ENCODE data around the gene CUEDC1.

Gene CUEDC1

DNA sequence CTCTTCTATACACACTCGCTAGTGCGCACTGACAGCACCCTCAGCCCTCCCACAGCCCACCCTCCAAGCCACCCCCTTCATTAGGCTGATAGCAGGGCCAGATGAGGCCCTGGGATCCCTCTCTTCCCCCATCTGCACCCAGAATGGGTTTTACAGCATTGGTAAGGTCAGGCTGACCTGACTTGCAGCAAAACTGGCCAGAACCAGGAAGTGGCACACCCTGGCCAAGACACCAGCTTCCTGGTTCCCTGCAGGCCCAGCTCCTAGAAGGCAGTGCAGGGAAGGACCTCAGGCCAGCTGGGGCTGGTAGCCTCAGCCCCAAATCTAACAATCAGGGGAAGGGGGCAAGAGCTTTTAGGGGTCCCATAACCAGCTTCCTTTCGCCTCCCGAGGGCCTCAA is 55.4 kb downstream of the CUEDC1 start:
- Histone ChIP-seq H3K4me3 (ENCODE audit: low read depth in 1 of 2, low read length in 1 of 2) (peak overlapping the region; percentile 20 to 39), H3K9me3 (no peaks in the 10 kb centered on the region), H3K27me3 (no peaks in the 10 kb centered on the region), H3K4me1 (ENCODE audit: control insufficient read depth in 1 of 2, insufficient read depth in 1 of 2, low read depth in 1 of 2, low read length in 1 of 2) (peaks cover 97 to 100% of the 10 kb centered on the region in 2 experiments), H3K36me3 (peaks cover 5% of the 10 kb centered on the region), H3K27ac (peak overlapping the region; percentile 95)
- TF ChIP-seq, protein P1, sequence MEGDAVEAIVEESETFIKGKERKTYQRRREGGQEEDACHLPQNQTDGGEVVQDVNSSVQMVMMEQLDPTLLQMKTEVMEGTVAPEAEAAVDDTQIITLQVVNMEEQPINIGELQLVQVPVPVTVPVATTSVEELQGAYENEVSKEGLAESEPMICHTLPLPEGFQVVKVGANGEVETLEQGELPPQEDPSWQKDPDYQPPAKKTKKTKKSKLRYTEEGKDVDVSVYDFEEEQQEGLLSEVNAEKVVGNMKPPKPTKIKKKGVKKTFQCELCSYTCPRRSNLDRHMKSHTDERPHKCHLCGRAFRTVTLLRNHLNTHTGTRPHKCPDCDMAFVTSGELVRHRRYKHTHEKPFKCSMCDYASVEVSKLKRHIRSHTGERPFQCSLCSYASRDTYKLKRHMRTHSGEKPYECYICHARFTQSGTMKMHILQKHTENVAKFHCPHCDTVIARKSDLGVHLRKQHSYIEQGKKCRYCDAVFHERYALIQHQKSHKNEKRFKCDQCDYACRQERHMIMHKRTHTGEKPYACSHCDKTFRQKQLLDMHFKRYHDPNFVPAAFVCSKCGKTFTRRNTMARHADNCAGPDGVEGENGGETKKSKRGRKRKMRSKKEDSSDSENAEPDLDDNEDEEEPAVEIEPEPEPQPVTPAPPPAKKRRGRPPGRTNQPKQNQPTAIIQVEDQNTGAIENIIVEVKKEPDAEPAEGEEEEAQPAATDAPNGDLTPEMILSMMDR (IDR thresholded peaks at IDR 0.05) = peak; percentile 14

DNA sequence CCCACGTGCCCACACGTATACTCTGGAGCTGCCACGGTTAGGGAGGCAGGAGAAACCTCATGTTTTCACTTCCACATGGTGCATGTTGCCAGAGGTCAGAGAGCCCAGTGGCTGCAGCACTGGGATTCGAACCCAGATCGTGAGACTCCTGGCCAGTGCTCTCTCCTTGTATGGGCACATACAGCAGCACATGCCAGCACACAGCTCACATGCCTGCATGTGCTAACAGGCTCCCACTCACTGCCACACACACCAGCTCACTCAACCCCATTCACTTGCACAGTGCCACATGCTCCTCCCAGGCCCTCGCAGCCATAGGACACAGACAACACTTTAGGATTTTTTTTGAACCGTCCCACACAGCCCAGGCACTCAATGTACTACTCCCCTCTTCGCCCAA is 55.8 kb downstream of the CUEDC1 start:
- Histone ChIP-seq H3K36me3 (peaks cover 5% of the 10 kb centered on the region), H3K27ac (peak overlapping the region; percentile 95), H3K4me3 (ENCODE audit: low read depth in 1 of 2, low read length in 1 of 2) (peak overlapping the region; percentile 20 to 39), H3K9me3 (no peaks in the 10 kb centered on the region), H3K27me3 (no peaks in the 10 kb centered on the region), H3K4me1 (ENCODE audit: control insufficient read depth in 1 of 2, insufficient read depth in 1 of 2, low read depth in 1 of 2, low read length in 1 of 2) (peaks cover 97 to 100% of the 10 kb centered on the region in 2 experiments)
- TF ChIP-seq, protein P1 (IDR thresholded peaks at IDR 0.05) = no peak

DNA sequence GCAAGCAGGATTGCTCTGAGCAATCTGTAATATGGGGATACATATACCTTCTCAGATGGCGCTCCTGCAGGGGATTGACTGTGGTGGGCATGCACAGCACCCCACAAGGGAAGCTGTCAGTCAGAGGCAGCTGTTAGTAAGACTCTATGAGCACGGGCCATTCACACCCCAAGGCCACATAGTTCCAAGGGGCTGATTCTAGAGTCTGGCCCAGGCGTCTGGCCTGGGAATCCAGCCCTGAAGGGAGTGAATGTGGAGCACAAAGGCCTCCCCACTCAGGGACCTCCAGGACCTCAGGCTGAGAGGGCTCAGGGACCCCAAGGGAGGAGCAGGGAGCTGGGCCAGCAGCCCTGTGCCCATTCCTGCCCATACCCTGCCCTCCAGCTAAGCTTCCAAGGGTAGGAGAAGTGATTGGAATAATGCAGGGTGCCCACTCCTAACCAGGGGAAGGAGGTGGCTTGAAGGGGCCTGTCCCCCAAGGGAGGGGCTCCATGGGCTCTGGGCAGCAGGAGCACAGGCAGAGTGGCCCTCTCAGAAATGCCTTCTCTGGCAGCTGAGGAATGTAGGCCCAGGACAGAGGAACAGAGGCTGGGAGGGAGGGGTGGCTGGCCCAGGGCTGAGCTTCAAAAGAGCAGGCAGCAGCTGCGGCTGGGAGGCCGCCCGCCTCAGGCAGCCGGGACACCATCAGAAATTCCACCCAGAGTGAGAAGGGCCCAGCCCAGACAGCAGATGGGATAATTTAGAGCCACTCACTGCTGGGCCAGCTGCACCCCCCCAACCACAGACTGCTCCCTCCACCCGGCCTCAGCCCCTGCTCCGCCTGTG is 56.5 kb downstream of the CUEDC1 start:
- Histone ChIP-seq H3K36me3 (peaks cover 5% of the 10 kb centered on the region), H3K9me3 (no peaks in the 10 kb centered on the region), H3K4me1 (ENCODE audit: control insufficient read depth in 1 of 2, insufficient read depth in 1 of 2, low read depth in 1 of 2, low read length in 1 of 2) (peaks cover 97 to 100% of the 10 kb centered on the region in 2 experiments), H3K27me3 (no peaks in the 10 kb centered on the region), H3K4me3 (ENCODE audit: low read depth in 1 of 2, low read length in 1 of 2) (no peak overlapping the region), H3K27ac (peak overlapping the region; percentile 95)
- TF ChIP-seq, protein P1 (IDR thresholded peaks at IDR 0.05) = no peak

DNA sequence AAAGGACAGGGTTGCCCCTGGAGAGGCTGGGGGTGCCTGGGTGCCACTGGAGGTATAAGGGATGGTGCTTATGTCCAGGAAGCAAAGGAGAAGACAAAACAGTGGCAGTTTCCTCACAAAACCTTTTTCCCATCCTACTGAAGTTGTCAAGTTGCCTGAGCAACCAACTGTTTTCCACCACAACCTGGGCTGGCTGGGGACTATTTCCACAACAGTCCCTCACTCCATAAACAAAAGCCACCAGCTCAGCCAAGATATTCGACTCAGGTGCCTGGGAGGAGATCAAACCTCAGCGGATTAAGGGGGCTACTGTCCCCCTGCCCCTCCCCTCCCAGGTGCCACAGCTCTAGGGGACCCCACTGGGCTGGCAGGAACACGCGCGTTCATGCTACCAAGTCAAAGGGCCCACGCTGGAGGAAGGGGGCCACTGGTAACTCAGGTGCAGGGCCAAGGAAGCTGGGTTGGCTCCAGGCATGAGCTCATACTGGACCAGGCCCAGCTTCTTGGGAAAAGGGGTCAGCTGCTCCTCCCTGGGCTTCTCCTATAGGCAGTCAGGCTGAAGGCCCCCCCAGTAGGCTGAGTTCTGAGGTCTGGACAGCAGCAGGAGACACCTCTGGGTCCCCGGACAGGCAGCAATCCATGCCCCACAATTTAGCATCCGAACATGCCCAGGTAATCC is 59.7 kb downstream of the CUEDC1 start:
- peaks cover 5% of the 10 kb centered on the region for H3K36me3 ChIP-seq
- H3K27ac ChIP-seq = peak overlapping the region; percentile 97
- no peaks in the 10 kb centered on the region for H3K9me3 ChIP-seq
- no peaks in the 10 kb centered on the region for H3K27me3 ChIP-seq
- H3K4me3 ChIP-seq (ENCODE audit: low read depth in 1 of 2, low read length in 1 of 2) = peak overlapping the region in 1 of 2 experiments; percentile 80
- H3K4me1 ChIP-seq (ENCODE audit: control insufficient read depth in 1 of 2, insufficient read depth in 1 of 2, low read depth in 1 of 2, low read length in 1 of 2) = peaks cover 97 to 100% of the 10 kb centered on the region in 2 experiments
- TF ChIP-seq, protein P1 (IDR thresholded peaks at IDR 0.05) = no peak

DNA sequence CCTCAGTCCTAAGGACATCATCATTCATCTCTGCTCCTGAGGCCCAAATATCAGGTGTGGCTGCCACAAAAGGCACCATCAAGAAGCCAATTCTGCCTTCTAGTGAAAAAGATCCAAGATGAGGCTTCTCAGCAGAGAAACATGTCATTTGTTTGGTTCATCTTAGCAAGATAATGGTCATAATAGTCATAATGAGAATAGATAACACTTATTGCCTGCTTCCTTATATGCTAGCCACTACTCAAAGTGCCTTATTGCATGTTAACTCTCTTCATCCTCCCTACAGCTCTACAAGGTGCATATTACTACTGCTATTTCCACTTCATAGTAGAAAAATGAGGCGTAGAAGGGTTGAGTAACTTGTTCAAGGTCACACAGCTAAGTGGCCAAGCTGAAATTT is 60.4 kb downstream of the CUEDC1 start:
- H3K4me1 ChIP-seq (ENCODE audit: control insufficient read depth in 1 of 2, insufficient read depth in 1 of 2, low read depth in 1 of 2, low read length in 1 of 2) = peaks cover 97 to 100% of the 10 kb centered on the region in 2 experiments

More for the DNA sequence above, 60.4 kb downstream of the CUEDC1 start:
- TF ChIP-seq, protein P1 (IDR thresholded peaks at IDR 0.05) = no peak
- Histone ChIP-seq H3K4me3 (ENCODE audit: low read depth in 1 of 2, low read length in 1 of 2) (peak overlapping the region; percentile 61 to 80), H3K36me3 (peaks cover 5% of the 10 kb centered on the region), H3K27me3 (no peaks in the 10 kb centered on the region), H3K27ac (peak overlapping the region; percentile 97), H3K9me3 (no peaks in the 10 kb centered on the region)
